HG03521 (cell line): Measurements from ENCODE around the gene SORT1.
"Not testable (repeated sequence)": the region's sequence is repeated elsewhere in the genome, so short reads cannot be mapped to it uniquely, and the experiment has no call there.

ENCODE experiments used
- ATAC-seq: cut with Tn5 transposase; IDR thresholded peaks from one replicate; pipeline ENCODE4 v1.9.1; 2021; ENCODE audit warnings: mild to moderate bottlenecking, moderate library complexity; ENCODE audit not compliant: unreplicated experiment

The SORT1 gene

GRCh38 chr1:109398343-109399225, 866 bp upstream of the SORT1 start:
- ATAC-seq: no peak

DNA sequence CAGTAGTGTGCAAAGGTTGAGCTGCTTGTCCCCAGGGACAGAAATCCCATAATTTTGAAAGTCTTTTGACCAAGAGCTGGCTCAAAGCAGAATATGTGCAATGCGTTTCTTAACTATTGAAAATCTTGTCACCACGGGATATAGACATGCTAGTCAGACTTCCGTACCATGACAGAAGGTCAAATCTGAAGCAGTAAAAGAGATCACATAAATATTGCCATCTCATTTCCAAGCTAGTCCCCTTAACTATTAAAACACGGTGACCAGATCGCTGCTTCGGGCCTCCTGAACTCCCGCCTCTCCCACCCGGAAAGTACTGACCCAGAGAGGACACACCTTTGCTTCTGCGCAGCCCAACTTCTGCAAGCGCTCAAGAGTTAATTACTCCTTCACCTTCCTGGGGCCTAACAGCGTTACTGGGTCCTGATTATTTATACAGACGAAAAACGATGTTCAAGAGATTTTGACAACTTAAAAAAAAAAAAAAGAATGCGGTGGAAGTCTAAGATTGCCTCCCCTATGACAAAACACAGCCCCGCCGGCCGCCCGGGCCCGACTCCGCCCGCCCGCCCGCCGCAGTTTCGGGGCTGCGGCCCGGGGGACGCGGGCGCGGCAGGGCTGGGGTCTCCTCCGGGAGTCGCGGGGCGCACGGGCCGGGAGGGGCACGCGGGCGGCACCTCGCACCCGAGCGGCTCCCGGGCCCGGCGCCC, 692 bp downstream of the SORT1 start:
- ATAC-seq: no peak

GRCh38 chr1:109396513-109396839, 1.2 kb downstream of the SORT1 start:
- no peak for ATAC-seq

DNA sequence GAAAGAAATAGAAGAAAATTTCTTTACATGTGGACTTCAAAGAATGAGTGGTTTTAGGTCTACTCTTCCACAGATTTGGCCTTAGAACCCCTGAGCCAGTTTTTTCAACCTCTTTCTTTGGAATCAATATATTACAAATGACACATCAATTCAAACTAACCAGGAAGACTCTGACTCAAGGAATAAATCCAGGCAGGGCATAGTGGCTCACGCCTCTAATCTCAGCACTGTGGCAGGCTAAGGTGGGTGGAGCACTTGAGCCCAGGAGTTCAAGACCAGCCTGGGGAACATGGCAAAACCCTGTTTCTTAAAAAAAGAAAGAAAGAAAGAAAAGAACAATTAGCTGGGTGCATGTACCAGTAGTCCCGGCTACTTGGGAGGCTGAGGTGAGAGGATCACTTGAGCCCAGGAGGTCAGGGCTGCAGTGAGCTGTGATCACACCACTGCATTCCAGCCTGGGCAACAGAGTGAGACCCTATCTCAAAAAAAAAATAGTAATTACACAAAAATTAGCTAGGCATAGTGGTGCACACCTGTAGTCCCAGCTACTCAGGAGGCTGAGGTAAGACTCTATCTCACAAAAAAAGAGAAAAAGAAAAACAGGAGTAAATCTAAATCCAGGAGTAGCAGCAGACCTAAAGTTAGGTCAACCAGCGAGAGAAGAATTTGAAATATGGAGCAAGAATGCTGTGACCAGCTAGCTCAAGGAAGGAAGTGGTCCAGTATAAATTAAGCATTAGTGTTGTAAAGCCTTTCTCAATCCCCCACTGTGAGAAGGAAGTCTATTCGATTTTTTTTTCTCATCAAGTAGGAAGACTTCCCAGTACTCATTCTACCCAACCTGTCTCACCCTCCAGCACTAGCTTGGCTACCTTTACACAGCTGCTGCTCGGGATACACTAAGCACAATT, 1.9 kb downstream of the SORT1 start:
- no peak for ATAC-seq

DNA sequence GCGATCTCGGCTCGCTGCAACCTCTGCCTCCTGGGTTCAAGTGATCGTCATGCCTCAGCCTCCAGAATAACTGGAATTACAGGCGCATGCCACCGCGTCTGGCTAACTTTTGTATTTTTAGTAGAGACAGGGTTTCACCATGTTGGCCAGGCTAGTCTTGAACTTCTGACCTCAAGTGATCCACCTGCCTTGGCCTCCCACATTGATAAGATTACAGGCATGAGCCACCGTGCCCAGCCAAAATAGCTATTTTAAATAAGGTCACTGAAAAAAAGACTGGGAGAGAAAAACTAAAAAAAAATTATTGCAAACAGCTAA, 2.5 kb downstream of the SORT1 start:
- not testable (repeated sequence) for ATAC-seq

DNA sequence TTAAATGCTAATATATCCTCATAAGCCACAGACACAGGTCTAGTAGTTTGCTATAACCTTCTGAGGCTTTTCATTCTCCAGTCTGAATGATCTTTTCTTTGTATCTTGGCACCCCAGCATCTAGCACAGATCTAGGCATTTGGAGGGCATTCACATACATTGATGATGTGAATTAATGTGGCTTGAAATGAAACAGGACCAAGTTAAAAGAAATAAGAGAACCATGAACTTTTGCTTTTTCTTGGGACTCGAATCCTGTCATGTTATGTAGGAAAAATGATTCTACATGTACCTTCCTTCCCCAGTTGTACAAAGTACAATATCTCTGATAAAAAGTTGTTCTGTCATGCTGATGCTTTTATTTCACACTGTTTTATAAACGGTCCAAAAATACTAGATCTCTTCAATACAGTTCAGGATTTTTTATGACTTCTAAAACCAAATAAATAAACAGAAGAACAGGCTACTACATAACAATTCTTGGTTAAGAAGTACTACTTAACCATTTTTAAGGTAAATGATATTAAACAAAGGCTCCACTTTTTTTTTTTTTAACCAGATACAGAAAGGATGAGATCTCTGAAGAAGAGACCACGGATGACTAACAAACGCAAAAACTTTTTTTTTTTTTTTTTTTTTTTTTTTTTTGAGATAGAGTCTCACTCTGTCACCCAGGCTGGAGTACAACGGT, 3.0 kb downstream of the SORT1 start:
- ATAC-seq: no peak

DNA sequence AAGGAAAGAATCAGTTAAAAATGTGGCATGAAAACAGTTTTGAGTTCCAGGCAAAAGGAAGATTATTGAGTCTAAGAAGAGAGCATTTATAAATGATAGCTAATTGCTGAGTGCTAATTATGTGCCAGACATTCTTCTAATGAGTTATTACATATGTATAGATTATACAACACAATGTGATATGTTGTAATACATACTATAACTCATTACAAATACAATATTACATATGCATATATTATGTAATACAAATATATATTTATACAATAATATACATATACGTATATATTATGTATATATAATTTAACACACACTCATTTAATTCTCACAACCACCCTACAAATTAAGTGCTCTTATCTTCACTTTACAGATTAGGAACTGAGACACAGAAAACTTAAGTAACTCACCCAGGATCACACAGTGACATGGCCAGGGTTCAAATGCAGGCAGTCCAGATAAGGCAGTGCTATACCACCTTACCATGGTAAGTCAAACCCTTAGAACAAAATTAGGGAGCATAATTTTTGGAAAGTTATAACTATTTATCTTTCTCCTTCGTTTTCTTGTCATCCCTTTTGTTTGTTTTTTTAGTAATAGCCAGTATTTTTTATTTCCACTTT, 4.0 kb downstream of the SORT1 start:
- ATAC-seq: no peak

DNA sequence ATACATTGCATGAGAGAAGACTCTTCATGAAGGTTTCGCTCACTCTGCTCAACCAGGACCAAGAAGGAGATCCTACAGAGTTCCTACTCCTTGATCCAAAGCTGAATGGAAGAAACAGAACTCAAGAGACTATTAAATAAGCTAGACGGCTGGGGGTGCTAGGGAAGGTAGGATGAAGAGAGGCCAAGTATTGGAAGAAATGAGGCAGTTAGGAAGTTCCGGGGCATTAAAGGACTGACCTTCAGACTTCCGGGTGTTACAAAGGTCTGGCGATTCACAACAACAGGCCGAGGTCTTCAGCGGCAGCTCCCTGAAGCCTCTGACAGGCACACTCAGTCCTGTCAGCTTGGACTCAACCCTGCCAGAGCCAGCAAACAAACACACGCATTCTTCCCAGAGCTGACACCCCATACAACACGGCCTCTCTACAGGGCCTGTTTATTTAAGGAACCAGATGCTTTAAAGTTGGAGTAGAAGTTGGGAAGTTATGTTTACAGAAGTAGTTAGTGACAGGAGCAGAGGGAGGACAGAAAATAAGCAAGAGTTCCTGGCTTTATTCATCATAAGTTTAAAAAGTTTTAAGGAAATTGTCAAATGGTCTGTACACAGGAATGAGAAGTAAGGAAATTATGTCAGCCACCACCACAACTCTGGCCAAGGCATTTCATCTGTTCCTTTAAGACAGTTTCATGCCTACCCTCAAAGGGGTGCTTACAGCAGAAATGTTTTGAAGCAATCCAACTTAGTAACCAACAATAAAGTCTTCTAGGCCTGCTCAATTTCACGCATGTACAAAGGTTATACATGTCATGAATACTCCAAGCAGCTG, 4.7 kb downstream of the SORT1 start:
- ATAC-seq: no peak

DNA sequence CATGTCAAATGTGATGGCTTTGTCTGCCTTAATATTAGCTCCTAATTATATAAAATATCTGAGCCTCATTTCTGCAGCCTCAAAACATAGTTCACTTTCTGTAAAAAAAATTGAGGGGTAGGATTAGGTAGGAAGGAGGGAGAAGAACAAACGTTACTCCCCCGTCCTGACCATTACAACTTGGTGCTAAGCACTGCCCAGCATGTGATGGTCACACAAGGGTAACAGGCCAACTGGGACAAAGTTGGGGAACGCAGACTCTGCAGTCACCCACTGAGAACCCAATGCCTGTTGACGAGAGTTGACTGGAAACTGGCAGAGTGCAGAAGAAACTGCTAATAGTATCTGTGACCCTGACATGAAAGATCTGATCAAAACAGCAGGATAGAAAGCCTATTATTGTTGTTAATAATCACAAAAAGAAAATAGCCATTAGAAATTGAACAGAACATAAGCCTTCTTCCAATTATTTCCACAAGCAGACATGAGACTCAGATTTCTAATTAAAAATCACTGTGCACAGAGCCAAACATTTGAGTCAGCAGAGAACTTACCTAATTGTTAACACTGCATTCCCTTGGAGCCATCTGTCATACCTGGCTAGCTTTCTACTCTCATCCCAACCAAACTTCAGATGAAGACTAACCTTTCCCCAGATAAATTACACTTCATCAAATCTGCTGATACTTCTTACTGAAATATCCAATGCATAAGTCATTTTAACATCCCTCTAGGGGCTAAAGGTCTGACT, 5.5 kb downstream of the SORT1 start:
- no peak for ATAC-seq

DNA sequence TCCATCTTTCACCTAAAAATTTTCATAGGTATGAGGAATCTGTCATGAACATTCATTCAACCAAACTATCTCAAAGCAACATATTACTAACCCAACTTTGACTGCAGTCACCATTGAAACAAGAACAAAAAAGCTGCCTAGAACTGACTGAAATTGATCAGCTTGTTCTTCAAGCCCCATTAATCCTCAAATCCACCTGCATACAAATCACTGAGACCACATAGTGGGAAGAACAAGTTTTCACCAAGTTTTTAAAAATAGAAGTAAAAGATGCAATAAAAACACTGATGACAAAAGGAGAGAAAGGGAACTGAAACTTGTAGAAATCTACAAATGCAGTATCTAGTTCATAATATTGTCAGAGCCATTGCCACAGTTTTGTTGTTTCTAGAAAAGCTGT, 6.1 kb downstream of the SORT1 start:
- no peak for ATAC-seq

DNA sequence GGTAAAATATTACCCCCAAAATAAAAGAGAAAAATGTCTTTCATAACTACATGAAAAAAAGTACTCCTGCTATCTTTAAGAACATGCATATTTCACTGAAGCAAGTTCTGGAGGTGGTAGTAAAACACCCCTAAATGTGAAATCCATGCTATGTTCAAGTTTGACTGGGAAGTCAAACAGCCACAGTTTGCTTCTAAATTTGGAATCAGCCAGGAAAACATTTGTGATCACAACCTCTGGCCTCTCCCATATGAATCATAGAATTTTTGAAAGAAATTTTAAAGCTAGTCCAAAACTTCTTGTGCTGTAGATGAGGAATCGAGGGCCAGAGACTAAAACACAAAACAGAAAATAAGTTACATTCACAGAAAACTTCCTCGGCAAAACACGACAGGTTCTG, 6.6 kb downstream of the SORT1 start:
- no peak for ATAC-seq

DNA sequence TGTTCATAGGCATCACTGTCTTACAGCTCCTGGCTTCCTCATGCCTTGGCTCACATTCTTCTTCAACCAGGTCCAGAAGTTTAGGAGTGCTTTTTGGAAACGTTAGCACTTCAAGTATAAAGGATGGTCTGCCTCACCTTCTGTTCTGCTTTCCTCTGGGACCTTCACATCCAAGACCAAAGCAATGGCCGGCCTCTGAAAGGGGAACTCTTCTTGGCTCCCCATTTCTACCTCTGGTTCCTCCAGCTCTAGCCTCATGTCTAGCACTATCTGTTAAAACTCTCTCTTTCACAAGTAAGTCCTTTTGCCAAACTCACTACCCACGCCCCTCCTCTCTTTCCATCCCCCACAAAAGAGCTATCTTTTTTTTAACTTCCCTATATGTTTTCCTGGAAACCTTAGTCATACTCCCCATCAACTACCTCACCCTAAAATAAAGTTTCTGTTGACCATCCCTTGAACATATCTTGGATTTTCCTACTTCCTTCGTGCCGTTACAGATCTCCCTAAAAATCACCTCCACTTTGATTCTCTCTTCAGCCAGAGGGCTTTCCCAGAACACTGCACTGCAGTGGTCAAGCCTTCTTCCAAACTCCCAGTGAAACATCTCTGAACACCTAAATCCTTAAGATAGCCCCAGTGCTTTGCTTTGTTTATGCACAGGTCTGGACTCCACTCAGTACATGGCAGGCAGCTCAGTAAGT, 7.9 kb downstream of the SORT1 start:
- no peak for ATAC-seq

- ATAC-seq: no peak
Observed at GRCh38 chr1:109388884-109389637, 8.7 kb downstream of the SORT1 start.

- ATAC-seq: no peak
Observed at GRCh38 chr1:109388208-109388711, 9.5 kb downstream of the SORT1 start.

- ATAC-seq: no peak
Observed at GRCh38 chr1:109386054-109386717, 11.5 kb downstream of the SORT1 start.

DNA sequence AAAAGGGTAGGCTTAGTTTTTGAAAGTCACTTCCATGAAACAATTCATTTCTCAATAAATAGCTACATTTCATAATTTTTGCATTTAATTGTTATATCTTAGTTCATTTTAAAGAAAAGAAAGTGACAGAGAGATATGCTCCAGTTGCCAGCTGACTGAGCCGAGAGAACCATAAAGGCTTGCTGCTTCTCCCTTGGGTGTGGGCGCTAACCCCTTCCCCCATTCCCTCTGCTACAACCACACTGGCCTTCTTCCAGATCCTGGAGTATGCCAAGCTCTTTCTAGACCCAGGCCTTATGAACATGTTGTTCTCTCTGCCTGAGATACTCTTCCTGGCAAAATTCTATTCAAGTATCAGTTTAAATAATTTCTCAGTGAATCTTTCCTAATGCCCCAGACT, 12.3 kb downstream of the SORT1 start:
- no peak for ATAC-seq

DNA sequence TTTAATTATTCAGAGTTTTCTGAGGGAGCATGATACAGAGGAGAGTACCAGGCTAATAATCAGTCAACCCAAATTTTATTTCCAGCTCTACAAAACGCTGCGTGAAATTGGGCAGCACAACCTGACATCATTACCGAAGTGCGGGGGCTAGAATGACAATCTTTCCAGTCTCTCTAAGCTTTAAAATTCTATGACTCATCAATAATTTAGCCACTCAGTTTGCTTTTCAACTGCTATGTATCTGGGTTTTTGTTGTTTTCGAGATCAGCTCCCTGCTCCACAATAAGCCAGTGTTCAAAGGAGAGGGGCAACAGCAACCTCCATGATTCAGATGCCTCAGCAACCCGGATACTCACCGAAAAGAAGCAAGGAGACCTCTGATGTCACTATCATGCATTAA, 13.9 kb downstream of the SORT1 start:
- ATAC-seq: no peak
